GM19035 (cell line): ENCODE data around the gene TTYH3.

Experiments
- ATAC-seq: cut with Tn5 transposase; IDR thresholded peaks from one replicate; pipeline ENCODE4 v1.9.1; 2021; ENCODE audit not compliant: unreplicated experiment

Gene TTYH3

DNA sequence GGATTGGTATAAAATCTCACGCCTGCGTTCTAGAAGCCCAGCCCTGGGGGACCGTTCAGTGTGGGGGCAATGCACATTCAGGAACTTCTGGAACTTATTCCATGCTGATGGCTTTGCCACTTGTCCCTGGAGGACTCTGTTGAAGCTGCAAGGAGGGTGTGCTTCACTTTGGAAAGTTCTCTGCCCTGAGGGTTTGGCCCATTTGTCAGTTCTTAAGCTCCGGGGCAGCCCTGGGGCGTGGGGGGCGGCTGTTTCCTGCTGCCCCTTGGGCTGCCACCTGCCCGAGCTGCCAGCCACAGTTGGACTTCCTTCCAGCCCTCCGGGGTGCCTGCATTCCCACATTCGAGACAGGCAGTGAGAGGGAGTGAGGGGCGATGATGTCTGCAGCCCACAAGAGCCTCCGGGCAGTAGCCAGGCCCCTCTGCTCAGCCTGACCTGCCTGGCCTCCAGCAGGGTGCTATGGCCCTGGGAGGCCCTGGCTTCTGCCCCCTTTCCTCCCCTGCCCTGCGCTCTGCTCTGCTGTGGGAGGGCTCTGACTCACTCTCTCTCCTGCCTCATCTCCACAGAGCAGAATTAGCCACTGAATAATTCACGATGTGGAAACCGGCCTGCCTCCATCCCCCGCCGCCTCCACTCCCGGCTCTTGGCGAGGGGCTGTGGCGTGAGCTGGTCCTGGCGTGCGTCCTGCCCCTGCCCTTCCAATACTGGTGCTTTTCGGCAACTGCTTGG, 1.9 kb downstream of the TTYH3 start:
- no peak for ATAC-seq

- ATAC-seq, result no peak
These were observed 2.7 kb downstream of the TTYH3 start for GRCh38 chr7:2634267-2635145.

- no peak for ATAC-seq
These were observed 3.4 kb downstream of the TTYH3 start for GRCh38 chr7:2635148-2635668.

- ATAC-seq, result no peak
These were observed 4.3 kb downstream of the TTYH3 start for GRCh38 chr7:2635810-2636701.

DNA sequence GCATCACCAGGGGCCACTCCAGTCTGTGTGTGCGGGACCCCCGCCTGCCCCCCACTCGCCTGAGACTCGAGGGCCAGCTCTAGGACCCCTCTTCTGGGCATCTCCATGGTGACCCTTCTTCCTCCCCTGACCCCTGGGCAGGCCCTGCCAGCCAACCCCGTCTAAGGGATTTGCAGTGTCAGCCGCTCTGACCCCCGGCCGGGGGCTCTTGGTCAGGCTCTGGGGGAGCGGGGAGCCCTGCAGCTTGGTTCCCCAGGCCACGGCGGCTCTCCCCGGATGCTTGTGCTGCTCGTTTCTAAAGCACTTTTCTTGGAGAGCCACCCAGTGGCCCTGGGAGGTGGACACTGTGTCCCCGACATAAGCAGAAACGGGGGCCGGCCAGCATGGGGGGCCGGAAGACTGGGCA, 5.3 kb downstream of the TTYH3 start:
- no peak for ATAC-seq

DNA sequence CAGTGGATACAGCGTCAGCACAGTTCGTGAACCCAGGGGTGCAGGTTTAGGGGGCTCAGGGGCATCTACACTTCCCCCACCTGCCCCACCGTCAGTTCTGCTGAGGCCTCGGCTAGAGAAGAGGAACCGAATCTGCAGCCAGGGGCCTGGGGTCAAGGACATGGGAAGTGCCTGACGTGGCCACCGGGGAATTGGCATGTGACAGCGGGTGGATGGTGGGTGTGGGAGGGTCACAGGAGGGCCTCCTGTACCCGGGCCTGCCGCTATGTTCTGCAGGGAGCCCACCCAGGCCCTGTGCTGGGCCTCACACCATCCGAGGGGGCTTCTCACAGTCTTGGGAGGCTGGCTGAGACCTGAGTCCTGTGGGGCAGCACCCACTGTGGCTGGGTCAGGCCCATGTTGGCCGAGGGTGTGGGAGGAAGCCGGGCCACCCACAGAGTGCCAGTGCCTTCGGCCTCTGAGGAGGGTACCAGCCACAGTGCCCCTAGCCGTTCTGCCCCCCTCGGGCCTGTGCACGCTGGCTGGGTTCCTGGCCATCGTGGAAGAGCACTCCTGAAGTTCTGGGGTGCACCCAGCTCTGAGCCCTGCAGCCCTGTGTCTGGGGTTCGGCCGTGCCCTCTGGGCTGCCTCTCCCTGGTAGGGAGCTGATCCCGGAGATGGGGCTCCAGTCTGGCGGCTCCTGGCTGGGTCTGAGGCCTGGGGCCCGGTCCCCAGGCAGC, 5.9 kb downstream of the TTYH3 start:
- ATAC-seq, result no peak

DNA sequence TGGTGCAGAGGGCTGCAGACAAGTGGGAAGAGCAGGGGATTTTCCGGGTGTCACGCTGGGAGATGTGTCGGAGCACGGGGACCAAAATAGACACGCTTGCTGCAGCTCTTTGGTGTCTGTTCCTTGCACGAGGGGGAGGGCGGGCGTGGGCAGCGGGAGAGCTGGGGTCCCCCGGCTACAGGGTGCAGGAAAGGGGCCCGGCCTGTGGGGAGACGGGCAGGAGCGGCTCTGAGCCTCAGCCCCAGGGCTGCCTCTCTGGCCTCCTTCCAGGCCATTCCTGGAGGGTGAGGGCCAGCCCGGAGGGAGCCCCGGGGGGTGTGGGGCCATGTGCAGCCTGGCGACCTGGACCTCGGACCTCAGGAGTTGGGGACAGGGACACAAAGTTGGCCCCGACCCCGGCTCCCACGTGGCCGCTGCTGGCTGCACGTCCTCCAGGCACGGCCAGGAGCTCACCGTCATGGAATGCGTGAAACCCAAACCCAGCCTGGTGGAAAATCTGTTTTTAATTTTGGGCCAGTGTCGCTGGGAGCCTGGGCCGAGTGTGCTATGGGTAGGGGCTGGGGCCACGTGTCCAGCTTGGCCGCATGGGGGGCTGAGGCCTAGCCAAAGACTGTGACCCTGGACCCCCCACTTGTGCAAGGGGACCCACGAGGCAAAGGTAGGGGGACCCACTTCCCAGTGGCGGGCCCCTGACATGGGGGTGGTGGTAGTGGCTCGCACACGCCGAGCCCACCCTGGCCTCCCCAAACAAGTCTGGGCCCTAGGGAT, 6.6 kb downstream of the TTYH3 start:
- ATAC-seq, result no peak

DNA sequence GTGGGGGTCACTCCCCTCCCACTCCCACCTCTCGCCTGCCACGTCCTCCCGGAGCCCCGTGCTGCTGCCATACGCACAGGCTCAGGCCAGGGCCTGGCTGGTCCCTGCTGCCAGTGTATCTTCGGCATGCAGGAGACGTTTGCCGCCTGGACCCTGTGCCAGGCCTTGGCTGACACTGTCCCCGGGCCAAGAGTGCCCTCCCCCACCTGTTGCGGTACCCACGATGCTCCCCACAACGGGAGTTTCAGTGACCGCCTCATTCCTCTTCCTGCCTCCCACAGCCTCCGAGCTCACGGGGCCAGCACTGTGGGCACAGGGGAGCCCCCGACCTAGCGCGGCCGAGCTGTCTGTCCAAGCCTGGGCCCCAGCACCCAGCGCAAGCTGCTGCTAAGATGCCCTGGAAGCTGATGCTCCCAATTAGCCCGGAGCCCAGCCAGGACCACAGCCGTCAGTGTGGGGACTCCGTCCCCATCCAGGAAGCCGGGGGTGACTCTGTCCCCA, 7.4 kb downstream of the TTYH3 start:
- ATAC-seq, result no peak

DNA sequence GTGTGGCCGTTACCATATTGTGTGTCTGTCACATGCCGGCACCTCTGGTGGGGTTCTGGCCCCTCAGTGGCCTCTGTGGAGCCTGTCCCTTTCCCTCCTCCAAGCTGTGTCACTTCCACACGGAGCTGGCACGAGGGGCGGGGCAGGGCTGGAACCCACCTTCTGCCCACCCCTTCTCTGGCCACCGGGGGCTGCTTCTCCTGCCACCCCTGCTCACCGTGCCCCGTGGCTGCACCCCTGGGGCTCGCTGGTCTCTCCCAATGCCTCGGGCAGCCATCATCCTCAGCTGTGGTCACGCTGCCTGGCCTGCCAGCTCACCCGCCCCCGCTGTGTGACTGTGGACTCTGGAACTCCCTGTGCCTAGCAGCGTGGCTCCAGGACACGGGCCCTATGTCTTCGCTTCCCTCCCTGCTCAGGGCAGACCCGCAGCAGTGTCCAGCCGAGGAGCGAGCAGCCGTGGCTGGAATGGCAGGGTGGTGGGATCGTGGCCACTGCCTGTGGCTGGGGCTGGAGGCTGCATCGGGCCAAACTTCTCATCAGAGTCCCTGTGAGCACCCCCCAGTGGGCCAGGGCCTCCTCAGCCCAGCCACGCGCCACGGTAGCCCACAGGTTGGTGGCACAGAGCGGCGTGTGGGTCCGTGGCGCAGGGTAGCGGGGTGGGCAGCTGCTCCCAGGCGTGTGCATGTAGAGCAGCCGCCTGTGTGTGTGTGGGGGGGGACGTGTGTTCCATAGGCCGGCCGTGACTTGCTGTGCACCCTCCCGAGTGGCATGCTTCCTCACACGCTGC, 8.1 kb downstream of the TTYH3 start:
- ATAC-seq, result no peak

GRCh38 chr7:2640482-2640830, 8.7 kb downstream of the TTYH3 start:
- ATAC-seq, result no peak

DNA sequence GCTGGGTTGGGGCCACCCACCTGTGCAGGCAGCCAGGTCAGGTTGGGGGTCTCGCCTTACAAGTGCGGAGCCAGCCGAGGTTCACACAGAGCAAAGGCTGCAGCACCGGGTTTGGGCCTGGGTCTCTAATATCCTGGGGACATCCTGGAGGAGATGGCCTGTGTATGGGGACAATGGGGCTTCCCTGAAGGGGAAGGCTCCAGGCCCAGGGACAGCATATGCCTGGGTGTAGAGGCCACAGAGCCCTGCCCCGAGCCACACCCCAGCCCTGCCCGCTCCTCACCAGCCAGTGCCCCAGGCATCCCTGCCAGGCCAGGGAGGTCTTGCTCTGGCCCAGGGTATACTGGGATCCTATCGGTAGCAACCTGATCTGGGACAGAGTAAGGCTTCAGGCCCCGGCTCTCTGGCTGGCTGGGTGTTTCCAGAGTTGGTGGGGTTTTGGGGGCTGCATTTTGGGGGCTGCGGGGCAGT, 9.1 kb downstream of the TTYH3 start:
- ATAC-seq, result no peak

DNA sequence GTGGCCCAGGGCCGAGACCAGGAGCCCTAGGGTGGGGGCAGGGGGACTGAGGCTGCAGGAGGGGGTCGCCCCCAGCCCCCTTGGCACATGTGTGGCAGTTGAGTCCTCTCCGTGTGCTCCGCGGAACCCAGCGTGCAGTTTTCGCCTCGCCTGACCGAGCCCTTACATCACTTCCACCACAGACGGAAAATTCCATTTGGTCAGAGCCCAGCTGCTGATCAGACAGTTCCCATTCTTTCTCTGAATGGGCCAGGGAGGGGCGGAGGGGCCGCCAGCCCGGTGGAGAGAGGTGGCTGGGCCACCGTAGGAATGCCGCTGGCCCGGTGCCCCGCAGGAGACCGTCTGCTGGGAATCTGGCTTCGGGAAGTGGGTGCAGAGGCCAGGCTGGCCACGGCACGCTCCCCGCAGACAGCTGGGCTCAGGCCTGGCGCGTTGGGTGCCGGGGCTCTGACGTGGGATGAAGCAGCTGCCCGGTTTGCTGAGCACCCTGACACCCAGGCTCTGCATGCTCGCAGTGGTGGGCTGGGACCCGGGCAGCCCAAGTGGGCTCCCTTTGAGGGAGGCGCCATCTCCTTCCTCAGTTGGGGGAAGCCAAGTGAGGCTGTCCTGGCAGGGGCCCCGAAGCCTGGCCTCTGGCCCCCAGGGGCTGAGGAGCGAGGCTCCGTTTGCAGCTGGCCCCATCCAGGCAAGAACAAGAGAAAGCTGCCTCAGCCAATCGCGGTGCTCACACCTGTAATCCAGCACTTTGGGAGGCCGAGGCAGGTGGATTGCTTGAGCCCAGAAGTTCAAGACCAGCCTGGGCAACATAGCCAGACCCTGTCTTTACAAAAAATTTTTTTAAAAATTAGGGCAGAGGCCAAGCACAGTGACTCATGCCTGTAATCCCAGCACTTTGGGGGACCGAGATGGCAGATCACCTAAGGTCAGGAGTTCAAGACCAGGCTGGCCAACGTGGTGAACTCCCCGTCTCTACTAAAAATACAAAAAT, 9.9 kb downstream of the TTYH3 start:
- ATAC-seq, result no peak

DNA sequence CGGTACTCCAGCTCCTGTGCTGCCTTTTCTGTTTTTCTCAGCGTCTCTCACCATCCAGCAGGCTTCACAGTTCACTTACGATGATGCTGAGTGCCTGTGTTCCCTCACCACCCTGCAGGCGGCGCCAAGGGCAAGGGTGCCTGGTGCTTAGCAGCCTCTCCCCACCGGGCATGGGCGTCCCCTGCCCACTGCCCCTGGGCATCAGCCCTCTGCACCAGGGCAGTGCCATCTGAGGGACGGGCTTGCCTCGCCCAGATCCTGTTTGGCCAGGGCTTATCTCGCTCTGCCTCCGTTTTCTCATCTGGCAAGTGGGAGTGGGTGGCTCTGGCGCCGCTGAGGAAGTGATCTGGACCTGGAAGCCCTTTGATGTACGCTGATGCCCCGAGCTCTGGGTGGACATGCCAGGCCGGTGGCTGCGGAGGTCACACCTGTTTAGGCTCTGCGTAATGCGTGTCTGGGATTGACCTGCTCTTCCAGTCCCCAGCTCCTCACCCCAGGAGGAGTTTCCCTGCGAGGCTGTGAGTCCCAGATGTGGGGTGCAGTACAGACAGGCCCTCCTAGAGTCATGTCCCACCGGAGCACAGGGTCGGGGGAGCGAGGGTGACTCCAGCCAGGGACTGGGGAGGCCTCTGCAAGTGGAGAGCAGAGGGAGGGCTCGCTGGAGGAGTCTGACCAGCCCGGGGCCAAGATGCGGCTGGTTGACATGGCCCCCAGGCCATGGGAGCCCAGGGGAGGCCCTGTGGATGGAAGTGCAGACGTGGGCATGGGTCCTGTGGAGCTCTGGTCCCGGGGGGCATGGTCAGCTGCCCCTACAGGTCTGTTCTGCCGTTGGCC, 11.8 kb downstream of the TTYH3 start:
- no peak for ATAC-seq

- ATAC-seq, result no peak
These were observed 12.4 kb downstream of the TTYH3 start for GRCh38 chr7:2644220-2644561.

GRCh38 chr7:2644562-2645273, 12.9 kb downstream of the TTYH3 start:
- peak; percentile 32 for ATAC-seq

DNA sequence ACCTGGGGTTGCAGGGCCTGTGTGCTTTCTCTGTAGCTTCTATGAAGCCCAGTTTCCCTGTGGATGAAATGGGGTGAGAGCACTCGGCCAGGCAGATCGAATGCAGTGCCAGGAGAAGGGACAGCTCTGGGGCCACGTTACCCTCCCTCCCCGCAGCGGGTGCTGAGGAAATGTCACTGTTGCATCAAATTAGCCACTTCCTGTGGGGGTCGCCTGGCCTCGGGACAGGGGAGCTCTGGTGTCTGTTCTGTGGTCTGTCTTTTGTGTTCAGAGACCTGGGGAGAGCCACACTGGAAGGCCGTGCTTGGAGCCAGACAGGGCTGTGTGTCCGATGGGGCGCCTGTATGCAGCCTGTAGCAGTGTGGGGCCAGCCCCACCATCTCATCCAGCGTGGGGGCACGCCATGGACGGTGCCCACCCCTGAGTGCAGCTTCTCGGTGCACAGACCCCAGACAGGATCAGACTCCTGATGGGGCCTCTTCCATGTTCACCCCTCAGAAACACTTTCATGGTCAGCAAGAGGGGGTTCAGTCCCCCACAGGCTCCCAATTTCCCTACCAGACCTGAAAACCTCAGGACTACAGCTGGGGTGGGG, 13.6 kb downstream of the TTYH3 start:
- peak; percentile 52 for ATAC-seq
